ENCODE results near the gene INPP5B. TPM values are rescaled to one million over a fixed set of nuclear protein-coding genes. Genes with fewer than 3 reads are reported as not detected.
A peak's percentile ranks its signal among the peaks of the same experiment; 100 is the strongest.

The INPP5B gene
- total RNA-seq, 3 donors from 2014 or later = 21.3 to 34.1 (median 25.6) TPM

GRCh38 chr1:37884145-37884544 lies 62.7 kb downstream of the INPP5B start:
- Histone ChIP-seq H3K27me3 (no peaks in the 10 kb centered on the region), H3K36me3 (peaks cover 18% of the 10 kb centered on the region), H3K4me3 (no peak overlapping the region), H3K4me1 (no peaks in the 10 kb centered on the region), H3K27ac (no peak overlapping the region), H3K9me3 (no peaks in the 10 kb centered on the region)
- DNase-seq (ENCODE audit: low spot score in 2 of 2) = no peak
- TF ChIP-seq POLR2A (IDR thresholded peaks at IDR 0.05) = no peak
- no peak for TF ChIP-seq POLR2AphosphoS5 (IDR thresholded peaks at IDR 0.05)
- no peak for TF ChIP-seq CTCF (IDR thresholded peaks at IDR 0.05)
- intact Hi-C loops (cut with DNase I; ENCODE audit: low total_unique reads) = no loop called here

- Histone ChIP-seq H3K4me3 (no peak overlapping the region), H3K9me3 (no peaks in the 10 kb centered on the region), H3K4me1 (no peaks in the 10 kb centered on the region), H3K27ac (no peak overlapping the region), H3K36me3 (peaks cover 18% of the 10 kb centered on the region), H3K27me3 (no peaks in the 10 kb centered on the region)
- intact Hi-C loops (cut with DNase I; ENCODE audit: low total_unique reads) = no loop called here
- TF ChIP-seq POLR2AphosphoS5 (IDR thresholded peaks at IDR 0.05) (no peak), POLR2A (IDR thresholded peaks at IDR 0.05) (no peak), CTCF (IDR thresholded peaks at IDR 0.05) (no peak)
- no peak for DNase-seq (ENCODE audit: low spot score in 2 of 2)
These were observed 63.2 kb downstream of the INPP5B start for GRCh38 chr1:37883671-37884070.

- H3K9me3 ChIP-seq = no peaks in the 10 kb centered on the region
- H3K4me3 ChIP-seq = no peak overlapping the region
- H3K36me3 ChIP-seq = no peaks in the 10 kb centered on the region
- H3K27ac ChIP-seq = no peak overlapping the region
- H3K4me1 ChIP-seq = no peaks in the 10 kb centered on the region
- no peak for DNase-seq (ENCODE audit: low spot score in 2 of 2)
- intact Hi-C loops (cut with DNase I; ENCODE audit: low total_unique reads) = no loop called here
- TF ChIP-seq POLR2AphosphoS5 (IDR thresholded peaks at IDR 0.05) (no peak), CTCF (IDR thresholded peaks at IDR 0.05) (no peak), POLR2A (IDR thresholded peaks at IDR 0.05) (no peak)
- H3K27me3 ChIP-seq = no peaks in the 10 kb centered on the region
These were observed 67.0 kb downstream of the INPP5B start for GRCh38 chr1:37879865-37880264.

GRCh38 chr1:37878071-37878470 lies 68.8 kb downstream of the INPP5B start:
- no peaks in the 10 kb centered on the region for H3K9me3 ChIP-seq
- TF ChIP-seq CTCF (IDR thresholded peaks at IDR 0.05) (no peak), POLR2A (IDR thresholded peaks at IDR 0.05) (no peak), POLR2AphosphoS5 (IDR thresholded peaks at IDR 0.05) (no peak)

GRCh38 chr1:37875833-37876232 lies 71.0 kb downstream of the INPP5B start:
- Histone ChIP-seq H3K4me3 (no peak overlapping the region), H3K27me3 (no peaks in the 10 kb centered on the region), H3K9me3 (no peaks in the 10 kb centered on the region), H3K4me1 (no peaks in the 10 kb centered on the region), H3K27ac (peak overlapping the region in 1 of 2 donors; percentile 10), H3K36me3 (no peaks in the 10 kb centered on the region)
- intact Hi-C loops (cut with DNase I; ENCODE audit: low total_unique reads) = no loop called here
- no peak for DNase-seq (ENCODE audit: low spot score in 2 of 2)
- TF ChIP-seq POLR2AphosphoS5 (IDR thresholded peaks at IDR 0.05) = no peak
- no peak for TF ChIP-seq CTCF (IDR thresholded peaks at IDR 0.05)
- no peak for TF ChIP-seq POLR2A (IDR thresholded peaks at IDR 0.05)

More at GRCh38 chr1:37878071-37878470, 68.8 kb downstream of the INPP5B start:
- DNase-seq (ENCODE audit: low spot score in 2 of 2) = no peak
- Histone ChIP-seq H3K36me3 (no peaks in the 10 kb centered on the region), H3K27ac (no peak overlapping the region), H3K4me3 (no peak overlapping the region), H3K4me1 (no peaks in the 10 kb centered on the region), H3K27me3 (no peaks in the 10 kb centered on the region)
- intact Hi-C loops (cut with DNase I; ENCODE audit: low total_unique reads) = no loop called here
